Omental fat pad (tissue), 4 donors: Measurements from ENCODE around the gene CEP41. TPM values are rescaled to one million over a fixed set of nuclear protein-coding genes. Genes with fewer than 3 reads are reported as not detected.

ENCODE experiments used
- ATAC-seq: fragments of 150-250 bp; one replicate; pipeline ENCODE4 v1.9.1; 2016; ENCODE audit warnings: mild to moderate bottlenecking, moderate library complexity; ENCODE audit not compliant: low FRiP score
- DNase-seq: peaks from one replicate; pipeline ENCODE4 v3.0.0-alpha.2; 2019; ENCODE audit warnings: low spot score
- small RNA-seq: library from RNA; depleted of rRNA; stranded (forward); fragments of <200 nt; gene quantifications from one replicate; pipeline ENCODE3, GENCODE V24; 2016
- total RNA-seq, 4 donors: library from RNA; depleted of rRNA; stranded (reverse); fragments of >200 nt; gene quantifications; one replicate each; pipeline ENCODE4 v1.1.0, GENCODE V29; 2016
- TF ChIP-seq, protein P1 (sequence below), 3 donors: fragments of 450-650 bp; IDR thresholded peaks; one replicate each; pipeline ENCODE4 v1.5.1; 2016 to 2017; ENCODE audit warnings: antibody characterized with exemption in 3 of 3, mild to moderate bottlenecking in 3 of 3, moderate library complexity in 2 of 3

CEP41 gene
- total RNA-seq, 4 donors from 2014 or later, result 6.8 to 11.8 (median 8.5) TPM

DNA sequence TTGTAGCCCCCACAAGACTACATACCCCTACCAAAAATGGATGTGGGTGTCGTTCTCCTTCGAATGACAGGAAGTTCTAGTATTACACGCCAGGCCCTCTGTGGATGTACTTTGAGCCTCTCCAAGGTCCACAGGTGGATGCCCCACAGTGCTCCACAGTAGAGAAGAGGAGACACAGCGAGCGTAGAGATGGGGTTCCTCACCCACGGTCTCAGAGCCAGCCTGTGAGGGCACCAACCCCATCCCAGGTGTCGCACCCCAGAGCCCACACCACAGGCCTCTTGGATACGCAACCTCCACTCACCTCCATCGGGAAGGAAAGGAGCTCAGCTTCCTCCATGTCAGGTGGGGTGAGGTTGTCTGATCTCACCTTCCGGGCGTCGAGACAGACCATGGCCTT is 93.9 kb downstream of the CEP41 start:
- TF ChIP-seq, protein P1, sequence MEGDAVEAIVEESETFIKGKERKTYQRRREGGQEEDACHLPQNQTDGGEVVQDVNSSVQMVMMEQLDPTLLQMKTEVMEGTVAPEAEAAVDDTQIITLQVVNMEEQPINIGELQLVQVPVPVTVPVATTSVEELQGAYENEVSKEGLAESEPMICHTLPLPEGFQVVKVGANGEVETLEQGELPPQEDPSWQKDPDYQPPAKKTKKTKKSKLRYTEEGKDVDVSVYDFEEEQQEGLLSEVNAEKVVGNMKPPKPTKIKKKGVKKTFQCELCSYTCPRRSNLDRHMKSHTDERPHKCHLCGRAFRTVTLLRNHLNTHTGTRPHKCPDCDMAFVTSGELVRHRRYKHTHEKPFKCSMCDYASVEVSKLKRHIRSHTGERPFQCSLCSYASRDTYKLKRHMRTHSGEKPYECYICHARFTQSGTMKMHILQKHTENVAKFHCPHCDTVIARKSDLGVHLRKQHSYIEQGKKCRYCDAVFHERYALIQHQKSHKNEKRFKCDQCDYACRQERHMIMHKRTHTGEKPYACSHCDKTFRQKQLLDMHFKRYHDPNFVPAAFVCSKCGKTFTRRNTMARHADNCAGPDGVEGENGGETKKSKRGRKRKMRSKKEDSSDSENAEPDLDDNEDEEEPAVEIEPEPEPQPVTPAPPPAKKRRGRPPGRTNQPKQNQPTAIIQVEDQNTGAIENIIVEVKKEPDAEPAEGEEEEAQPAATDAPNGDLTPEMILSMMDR (IDR thresholded peaks at IDR 0.05), result no peak
- no peak for DNase-seq
- no peak for ATAC-seq

DNA sequence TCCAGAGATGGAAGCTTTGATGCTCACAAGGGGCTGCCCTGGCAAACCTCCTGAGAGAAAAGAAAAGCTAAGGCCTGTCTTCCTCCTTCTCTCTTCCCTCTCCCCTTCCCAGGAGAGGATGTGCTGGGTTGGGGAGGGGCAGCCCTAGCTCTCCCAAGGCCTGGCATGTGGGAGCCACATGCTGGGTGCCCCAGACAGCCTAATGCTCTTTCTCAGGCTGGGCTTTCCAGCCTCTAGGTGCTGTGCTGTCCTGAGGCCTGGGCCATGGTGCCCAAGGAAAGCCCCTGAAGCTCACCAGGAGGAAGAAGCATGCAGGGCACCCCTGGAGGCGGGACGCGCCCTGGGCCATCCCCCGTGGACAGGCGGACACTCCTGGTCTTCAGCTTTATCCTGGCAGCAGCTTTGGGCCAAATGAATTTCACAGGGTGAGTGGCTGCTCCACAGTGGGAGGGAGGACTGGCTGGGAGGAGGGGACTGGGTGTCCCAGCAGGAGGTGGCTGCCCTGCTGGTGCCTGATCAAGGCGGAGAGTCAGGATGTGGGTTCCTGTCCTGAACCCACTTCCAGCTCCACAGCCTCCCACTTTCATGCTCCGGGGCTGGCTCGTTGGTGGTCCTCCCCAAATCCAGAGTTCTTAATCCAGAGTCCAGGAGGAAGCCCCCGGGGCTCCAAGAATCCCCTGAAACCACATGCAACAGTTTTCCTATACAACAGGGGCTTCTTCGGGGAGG is 94.5 kb downstream of the CEP41 start:
- TF ChIP-seq, protein P1 (IDR thresholded peaks at IDR 0.05), result no peak
- ATAC-seq (no peak), DNase-seq (no peak)

DNA sequence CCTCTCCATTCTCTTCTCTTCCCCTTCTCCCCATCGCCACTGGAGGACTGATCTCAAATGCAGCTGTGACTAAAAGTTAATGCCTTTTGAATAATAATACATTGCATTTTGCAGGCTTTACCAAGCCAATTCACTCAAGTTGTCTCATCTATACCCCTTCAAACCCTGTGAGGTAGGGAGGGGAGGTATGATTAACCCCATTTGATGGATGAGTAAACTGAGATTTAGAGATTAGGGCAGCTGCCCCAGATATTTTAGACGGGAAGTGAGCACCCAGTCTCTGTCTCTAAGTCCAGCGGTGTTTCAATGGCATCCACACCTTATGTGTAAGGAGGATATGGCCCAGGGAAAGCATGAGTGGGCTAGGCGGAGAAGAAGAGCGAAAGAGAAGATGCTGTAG is 95.1 kb downstream of the CEP41 start:
- no peak for DNase-seq
- TF ChIP-seq, protein P1 (IDR thresholded peaks at IDR 0.05), result no peak
- no peak for ATAC-seq

DNA sequence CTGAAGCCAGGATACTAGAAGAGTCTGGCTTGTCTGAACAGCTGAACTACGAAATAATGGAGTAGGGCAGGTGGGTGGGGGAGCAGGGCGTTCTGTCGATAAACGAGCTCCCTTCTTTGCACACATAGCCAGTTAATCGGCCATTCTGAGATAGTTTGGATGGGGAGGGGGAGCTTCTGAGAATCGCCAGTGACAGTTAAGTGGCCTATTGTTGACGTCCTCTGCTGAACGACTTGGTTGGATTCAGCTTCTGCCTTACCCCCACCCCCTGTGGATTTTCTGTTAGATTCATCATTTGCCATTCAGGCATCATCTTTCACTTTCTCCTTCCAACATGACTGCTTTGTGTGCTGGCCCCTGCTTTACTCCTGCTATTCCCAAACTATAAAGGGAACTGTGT is 95.7 kb downstream of the CEP41 start:
- DNase-seq (no peak), ATAC-seq (no peak)
- TF ChIP-seq, protein P1 (IDR thresholded peaks at IDR 0.05), result no peak

DNA sequence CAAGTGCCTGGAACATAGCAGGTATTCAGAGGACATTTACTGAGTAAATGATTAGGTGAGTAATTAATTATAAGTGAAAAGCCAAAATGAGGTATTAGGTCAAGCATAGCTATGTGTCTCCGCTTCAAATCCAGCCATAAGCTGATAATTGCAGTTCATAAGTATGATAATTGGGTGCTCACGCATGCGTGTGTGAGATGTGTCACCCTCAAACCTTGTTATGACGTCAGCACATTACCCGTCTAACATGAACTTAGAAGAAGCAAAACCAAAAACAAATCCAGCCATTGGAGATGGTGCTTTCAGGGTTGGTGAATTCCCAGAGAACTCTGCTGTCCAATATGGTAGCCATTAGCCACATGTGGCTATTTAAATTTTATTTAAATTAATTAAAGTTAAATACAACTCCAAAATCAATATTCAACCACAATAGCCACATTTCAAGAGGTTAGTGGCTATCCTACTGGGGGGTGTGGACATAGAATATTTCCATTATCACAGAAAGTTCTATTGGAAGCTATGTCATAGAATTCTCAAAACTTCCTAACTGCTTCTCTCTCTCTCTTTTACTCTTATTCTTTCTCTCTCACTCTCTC is 96.4 kb downstream of the CEP41 start, which contains the start of gene CPA5:
CPA5 (plus strand) TSS at position 546 of the 596 bp plus-strand sequence. CDS start 1,670 bp downstream, outside the sequence.
- no peak for DNase-seq
- ATAC-seq, result no peak
- TF ChIP-seq, protein P1 (IDR thresholded peaks at IDR 0.05), result no peak

Small RNAs within 50 kb of the gene (small RNA-seq; reads per million reads assigned to genes)
- gene RF02148 (not detected), gene RF02149 (not detected), gene RF02150 (not detected)

Other genes with a start within 250 kb of the CEP41 start
- 10 to 100 TPM in 3 of 4 donors, 1 to 10 TPM in 1; 8.9 to 17.2 (median 10.6) TPM for gene TMEM209, start 235.6 kb downstream of the CEP41 start, total RNA-seq
- gene SSMEM1, start 233.2 kb downstream of the CEP41 start, total RNA-seq, result under 1 TPM in 1 of 4 donors, not detected in 3; 0.44 TPM
- under 1 TPM in 1 of 4 donors, not detected in 3; 0.88 TPM for gene CPA2, start 174.2 kb downstream of the CEP41 start, total RNA-seq
- 1 to 10 TPM in 3 of 4 donors, not detected in 1; 3.0 to 9.7 (median 4.1) TPM for gene CPA4, start 147.9 kb downstream of the CEP41 start, total RNA-seq
- gene CPA5, start 96.2 kb downstream of the CEP41 start, total RNA-seq, result not detected
- gene CPA1, start 60.5 kb downstream of the CEP41 start, total RNA-seq, result 1 to 10 TPM in 3 of 4 donors, not detected in 1; 2.0 to 4.5 (median 2.3) TPM
- 100 to 1,000 TPM in 3 of 4 donors, 10 to 100 TPM in 1; 64.0 to 953 (median 201) TPM for gene MEST, start 51.1 kb upstream of the CEP41 start, total RNA-seq
- 10 to 100 TPM; 12.6 to 29.8 (median 16.8) TPM for gene COPG2, start 227.7 kb upstream of the CEP41 start, total RNA-seq
- gene TSGA13, start 245.5 kb upstream of the CEP41 start, total RNA-seq, result not detected